H1 (cell line): ENCODE measurements around the gene TAF1L. TPM values are rescaled to one million over a fixed set of nuclear protein-coding genes. Genes with fewer than 3 reads are reported as not detected.

Experiments
- GTF2F1 ChIP-seq: IDR thresholded peaks from 2 replicates; pipeline ENCODE4 v1.6.1; 2012; ENCODE audit warnings: low read depth, low read length, improper control_type of control experiment, borderline replicate concordance
- HDAC2 ChIP-seq, 2 experiments: fragments of 300-600 bp in 1 of 2; sonication (generic) in 1 of 2; IDR thresholded peaks; 2 replicates each; pipeline ENCODE4 v1.6.1; 2011 to 2012; ENCODE audit warnings: low read depth in 2 of 2, low read length in 2 of 2, mild to moderate bottlenecking in 2 of 2, moderate library complexity in 2 of 2, borderline replicate concordance in 1 of 2, inconsistent platforms in 1 of 2
- POLR2AphosphoS5 ChIP-seq: IDR thresholded peaks from 2 replicates; pipeline ENCODE4 v1.6.1; 2011; ENCODE audit warnings: low read depth, low read length
- polyA plus RNA-seq, 7 experiments: library from polyadenylated mRNA; depleted of rRNA in 3 of 7; stranded (reverse) in 5 of 7; unstranded in 2 of 7; fragments of >200 nt in 5 of 7; fragments of 200-250 nt in 2 of 7; gene quantifications; 1 replicate in 5 of 7; 2 replicates in 1 of 7; 4 replicates in 1 of 7; pipeline versions ENCODE4 v1.2.1 to v1.2.3, GENCODE V29; 2011 to 2013; ENCODE audit warnings: missing spikeins in 2 of 7, mixed read lengths in 2 of 7
- total RNA-seq: library from RNA; stranded (reverse); fragmentation: NEBNext Ultra II Directional; extraction: Animal tissue kit (Norgen Biotek cat#: 25700); gene quantifications from 2 replicates; pipeline ENCODE4 v1.2.1, GENCODE V29; 2021
- TF ChIP-seq, protein P1 (sequence below): IDR thresholded peaks from 2 replicates; pipeline ENCODE4 v1.6.1; 2012; ENCODE audit warnings: low read length, inconsistent platforms

Gene TAF1L
- total and polyA plus RNA-seq, 2 of the 8 experiments (the other 6 are each of a cell fraction or from before 2014, with no cell fraction given), result not detected

DNA sequence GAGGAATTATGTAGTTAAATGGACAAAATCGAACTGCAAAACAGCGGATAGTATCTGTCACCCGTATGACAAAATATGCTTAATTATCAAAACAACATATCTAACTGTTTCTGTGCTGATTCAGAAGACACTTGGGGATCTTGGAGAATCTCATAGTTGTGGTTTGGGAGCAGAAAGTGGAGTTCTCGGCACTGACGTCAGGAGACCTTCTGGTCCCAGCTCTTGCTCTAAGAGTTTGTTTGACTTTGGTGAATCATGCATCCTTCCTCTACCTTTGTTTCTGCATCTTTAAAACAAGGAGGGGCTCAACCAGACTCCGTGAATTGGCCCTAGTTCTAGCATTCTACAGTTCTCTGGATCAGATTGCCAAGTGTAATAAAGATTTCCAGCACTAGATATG, 37.0 kb upstream of the TAF1L start (continued):
- TF ChIP-seq POLR2AphosphoS5 (no peak), GTF2F1 (no peak), HDAC2 (IDR thresholded peaks at IDR 0.05; ENCODE audit: borderline replicate concordance in 1 of 2, low read depth in 2 of 2, low read length in 2 of 2) (no peak)
- TF ChIP-seq, protein P1, sequence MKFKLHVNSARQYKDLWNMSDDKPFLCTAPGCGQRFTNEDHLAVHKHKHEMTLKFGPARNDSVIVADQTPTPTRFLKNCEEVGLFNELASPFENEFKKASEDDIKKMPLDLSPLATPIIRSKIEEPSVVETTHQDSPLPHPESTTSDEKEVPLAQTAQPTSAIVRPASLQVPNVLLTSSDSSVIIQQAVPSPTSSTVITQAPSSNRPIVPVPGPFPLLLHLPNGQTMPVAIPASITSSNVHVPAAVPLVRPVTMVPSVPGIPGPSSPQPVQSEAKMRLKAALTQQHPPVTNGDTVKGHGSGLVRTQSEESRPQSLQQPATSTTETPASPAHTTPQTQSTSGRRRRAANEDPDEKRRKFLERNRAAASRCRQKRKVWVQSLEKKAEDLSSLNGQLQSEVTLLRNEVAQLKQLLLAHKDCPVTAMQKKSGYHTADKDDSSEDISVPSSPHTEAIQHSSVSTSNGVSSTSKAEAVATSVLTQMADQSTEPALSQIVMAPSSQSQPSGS, result no peak
